ENCODE results near the gene GRIK1.

Gene GRIK1

GRCh38 chr21:29647353-29647781 lies 292.4 kb downstream of the GRIK1 start:
- in situ Hi-C loops (cut with HindIII; ENCODE audit: low sequenced_read_pairs): no loop called here

- in situ Hi-C loops (cut with HindIII; ENCODE audit: low sequenced_read_pairs): no loop called here
Measured at GRCh38 chr21:29645666-29646553, 293.9 kb downstream of the GRIK1 start.

GRCh38 chr21:29643289-29643688 lies 296.5 kb downstream of the GRIK1 start:
- in situ Hi-C loops (cut with HindIII; ENCODE audit: low sequenced_read_pairs): no loop called here

GRCh38 chr21:29642551-29643245 lies 297.1 kb downstream of the GRIK1 start:
- in situ Hi-C loops (cut with HindIII; ENCODE audit: low sequenced_read_pairs): no loop called here

GRCh38 chr21:29641635-29642550 lies 297.9 kb downstream of the GRIK1 start:
- in situ Hi-C loops (cut with HindIII; ENCODE audit: low sequenced_read_pairs): no loop called here

- in situ Hi-C loops (cut with HindIII; ENCODE audit: low sequenced_read_pairs): no loop called here
Measured at GRCh38 chr21:29641001-29641634, 298.7 kb downstream of the GRIK1 start.

GRCh38 chr21:29640080-29640508 lies 299.7 kb downstream of the GRIK1 start:
- in situ Hi-C loops (cut with HindIII; ENCODE audit: low sequenced_read_pairs): no loop called here

GRCh38 chr21:29639366-29640079 lies 300.3 kb downstream of the GRIK1 start:
- in situ Hi-C loops (cut with HindIII; ENCODE audit: low sequenced_read_pairs): no loop called here

GRCh38 chr21:29638761-29639327 lies 301.0 kb downstream of the GRIK1 start:
- in situ Hi-C loops (cut with HindIII; ENCODE audit: low sequenced_read_pairs): no loop called here

GRCh38 chr21:29638138-29638537 lies 301.7 kb downstream of the GRIK1 start:
- in situ Hi-C loops (cut with HindIII; ENCODE audit: low sequenced_read_pairs): no loop called here

GRCh38 chr21:29637553-29637952 lies 302.2 kb downstream of the GRIK1 start:
- in situ Hi-C loops (cut with HindIII; ENCODE audit: low sequenced_read_pairs): no loop called here

- in situ Hi-C loops (cut with HindIII; ENCODE audit: low sequenced_read_pairs): no loop called here
Measured at GRCh38 chr21:29637134-29637533, 302.7 kb downstream of the GRIK1 start.

- in situ Hi-C loops (cut with HindIII; ENCODE audit: low sequenced_read_pairs): no loop called here
Measured at GRCh38 chr21:29634418-29634817, 305.4 kb downstream of the GRIK1 start.

- in situ Hi-C loops (cut with HindIII; ENCODE audit: low sequenced_read_pairs): no loop called here
Measured at GRCh38 chr21:29633756-29634155, 306.0 kb downstream of the GRIK1 start.

GRCh38 chr21:29630441-29630840 lies 309.4 kb downstream of the GRIK1 start:
- in situ Hi-C loops (cut with HindIII; ENCODE audit: low sequenced_read_pairs): no loop called here

- in situ Hi-C loops (cut with HindIII; ENCODE audit: low sequenced_read_pairs): no loop called here
Measured at GRCh38 chr21:29627905-29628304, 311.9 kb downstream of the GRIK1 start.

- in situ Hi-C loops (cut with HindIII; ENCODE audit: low sequenced_read_pairs): no loop called here
Measured at GRCh38 chr21:29626801-29627470, 312.9 kb downstream of the GRIK1 start.

GRCh38 chr21:29625990-29626389 lies 313.8 kb downstream of the GRIK1 start:
- in situ Hi-C loops (cut with HindIII; ENCODE audit: low sequenced_read_pairs): no loop called here

GRCh38 chr21:29624776-29625175 lies 315.0 kb downstream of the GRIK1 start:
- in situ Hi-C loops (cut with HindIII; ENCODE audit: low sequenced_read_pairs): no loop called here
